ENCODE data around the gene HIP1. TPM values are rescaled to one million over a fixed set of nuclear protein-coding genes. Genes with fewer than 3 reads are reported as not detected.
"Not testable (repeated sequence)": the region's sequence is repeated elsewhere in the genome, so short reads cannot be mapped to it uniquely, and the experiment has no call there.

Gene HIP1
- polyA plus RNA-seq, 3 donors: 4.3 to 14.8 (median 5.3) TPM

DNA sequence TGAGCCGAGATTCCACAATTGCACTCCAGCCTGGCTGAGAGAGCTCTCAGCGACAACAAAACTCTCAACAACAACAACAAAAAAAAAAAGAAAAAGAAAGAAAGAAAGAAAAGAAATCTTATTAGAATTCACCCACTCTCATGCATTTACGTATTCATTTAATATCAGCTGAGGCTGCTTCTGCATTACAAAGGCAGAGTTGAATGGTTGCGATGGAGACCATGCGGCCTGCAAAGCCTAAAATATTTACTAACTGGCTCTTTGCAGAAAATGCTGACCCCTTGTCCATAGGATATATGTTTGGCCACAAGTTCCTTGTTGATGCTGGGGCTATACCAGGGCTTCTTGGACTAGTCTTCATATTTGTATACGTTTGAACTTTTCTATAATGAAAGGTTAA is 137.2 kb downstream of the HIP1 start:
- Mint-ChIP-seq H3K9me3 (peaks cover 0 to 2% (median 0%) of the 10 kb centered on the region in 7 donors), H3K4me1 (peaks cover 31% of the 10 kb centered on the region), H3K36me3 (peaks cover 20 to 37% of the 10 kb centered on the region in 2 donors), H3K4me3 (no peak overlapping the region), H3K27me3 (ENCODE audit: low read depth in 3 of 3) (peaks cover 0 to 3% (median 0%) of the 10 kb centered on the region in 3 donors), H3K27ac (no peak overlapping the region)
- no peak overlapping the region for H3K4me3 ChIP-seq (replicated peaks in 1 of 3; ENCODE audit: low read depth in 2 of 3, low read length in 3 of 3)
- peaks cover 5% of the 10 kb centered on the region for H4K20me1 ChIP-seq (ENCODE audit: insufficient read depth, low read length)
- no peak overlapping the region for H3K27ac ChIP-seq (ENCODE audit: low read depth in 1 of 2, low read length in 2 of 2)
- H3K79me2 ChIP-seq (ENCODE audit: insufficient read depth, low read length): no peaks in the 10 kb centered on the region
- peaks cover 8 to 24% of the 10 kb centered on the region in 2 donors for H3K36me3 ChIP-seq (replicated peaks in 1 of 2; ENCODE audit: control insufficient read depth in 1 of 2, insufficient read depth in 2 of 2, low read length in 2 of 2)
- no CpG with 5 or more reads among the region's 6 CpGs for WGBS (ENCODE audit: insufficient coverage)
- no peaks in the 10 kb centered on the region for H3K9me3 ChIP-seq (replicated peaks in 1 of 2; ENCODE audit: control insufficient read depth in 1 of 2, insufficient read depth in 1 of 2, low read length in 2 of 2)
- H3K27me3 ChIP-seq (ENCODE audit: control insufficient read depth in 2 of 2, insufficient read depth in 2 of 2, low read length in 2 of 2): no peaks in the 10 kb centered on the region
- peaks cover 25 to 32% of the 10 kb centered on the region in 2 donors for H3K4me1 ChIP-seq (ENCODE audit: control insufficient read depth in 1 of 2, insufficient read depth in 2 of 2, low read length in 2 of 2)
- no peak overlapping the region for H2AFZ ChIP-seq (ENCODE audit: insufficient read depth, low read depth, low read length, poor library complexity, severe bottlenecking)
- no peak for TF ChIP-seq CTCF (IDR thresholded peaks at IDR 0.05)
- intact Hi-C loops (cut with micrococcal nuclease): no loop called here
- no peak for DNase-seq
- no peak overlapping the region for H3K9ac ChIP-seq (ENCODE audit: insufficient read depth, low read length, poor library complexity, severe bottlenecking)
- no peak overlapping the region for H3K4me2 ChIP-seq (replicated peaks; ENCODE audit: extremely low read depth, low read length, poor library complexity, severe bottlenecking)

DNA sequence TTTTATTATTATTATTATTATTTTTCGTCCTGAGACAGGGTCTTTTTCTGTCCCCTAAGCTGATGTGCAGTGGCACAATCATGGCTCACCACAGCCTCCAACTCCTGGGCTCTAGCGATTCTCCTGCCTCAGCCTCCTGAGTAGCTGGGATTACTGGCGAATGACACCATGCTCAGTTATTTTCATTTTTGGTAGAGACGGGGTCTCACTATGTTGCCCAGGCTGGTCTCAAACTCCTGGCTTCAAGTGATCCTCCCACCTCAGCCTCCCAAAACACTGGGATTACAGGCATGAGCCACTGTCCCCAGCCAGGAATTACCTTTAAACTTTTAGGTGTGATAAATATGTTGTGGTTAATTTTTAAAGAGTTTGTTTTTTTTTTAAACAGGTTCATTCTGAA is 138.0 kb downstream of the HIP1 start:
- H4K20me1 ChIP-seq (ENCODE audit: insufficient read depth, low read length); H3K79me2 ChIP-seq (ENCODE audit: insufficient read depth, low read length); DNase-seq; H3K27me3 ChIP-seq (ENCODE audit: control insufficient read depth in 2 of 2, insufficient read depth in 2 of 2, low read length in 2 of 2); H3K9ac ChIP-seq (ENCODE audit: insufficient read depth, low read length, poor library complexity, severe bottlenecking); H3K4me3 ChIP-seq (replicated peaks in 1 of 3; ENCODE audit: low read depth in 2 of 3, low read length in 3 of 3); H3K4me3 Mint-ChIP-seq; H3K27me3 Mint-ChIP-seq (ENCODE audit: low read depth in 3 of 3); H3K27ac Mint-ChIP-seq; intact Hi-C loops (cut with micrococcal nuclease); H3K9me3 ChIP-seq (replicated peaks in 1 of 2; ENCODE audit: control insufficient read depth in 1 of 2, insufficient read depth in 1 of 2, low read length in 2 of 2); H3K27ac ChIP-seq (ENCODE audit: low read depth in 1 of 2, low read length in 2 of 2); H3K4me2 ChIP-seq (replicated peaks; ENCODE audit: extremely low read depth, low read length, poor library complexity, severe bottlenecking); H3K9me3 Mint-ChIP-seq; H2AFZ ChIP-seq (ENCODE audit: insufficient read depth, low read depth, low read length, poor library complexity, severe bottlenecking): not testable (repeated sequence)
- Histone ChIP-seq H3K36me3 (replicated peaks in 1 of 2; ENCODE audit: control insufficient read depth in 1 of 2, insufficient read depth in 2 of 2, low read length in 2 of 2) (peaks cover 8 to 31% of the 10 kb centered on the region in 2 donors), H3K4me1 (ENCODE audit: control insufficient read depth in 1 of 2, insufficient read depth in 2 of 2, low read length in 2 of 2) (peaks cover 24 to 29% of the 10 kb centered on the region in 2 donors)
- WGBS (ENCODE audit: insufficient coverage): 100% methylated on average over 1 of the region's 4 CpGs
- peaks cover 19 to 34% of the 10 kb centered on the region in 2 donors for H3K36me3 Mint-ChIP-seq
- peaks cover 25% of the 10 kb centered on the region for H3K4me1 Mint-ChIP-seq
